ENCODE data around the gene FTL.

DNA sequence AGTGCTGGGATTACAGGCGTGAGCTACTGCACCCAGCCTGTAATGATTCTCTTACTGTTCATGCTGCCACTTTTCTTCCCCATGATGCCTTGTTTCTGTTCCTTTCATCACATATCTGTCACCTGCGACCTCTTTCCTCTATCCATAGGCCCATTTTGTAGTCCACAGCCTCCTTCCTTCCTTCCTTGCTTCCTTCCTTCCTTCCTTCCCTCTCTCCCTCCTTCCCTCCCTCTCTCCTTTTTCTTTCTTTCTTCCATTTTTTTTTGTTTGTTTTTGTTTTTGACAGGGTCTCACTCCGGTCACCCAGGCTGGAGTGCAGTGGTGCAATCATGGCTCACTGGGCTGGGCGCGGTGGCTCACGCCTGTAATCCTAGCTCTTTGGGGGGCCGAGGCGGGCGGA lies 23.8 kb downstream of the FTL start:
- TF ChIP-seq CTCF (IDR thresholded peaks at IDR 0.05): no peak
- TF ChIP-seq POLR2A (IDR thresholded peaks at IDR 0.05): no peak
